22Rv1 (cell line): ENCODE measurements around the gene DOHH.

Experiments
- ZFX ChIP-seq: fragments of 450-650 bp; IDR thresholded peaks from 2 replicates; pipeline ENCODE4 v1.6.1; 2017; ENCODE audit warnings: antibody characterized with exemption, borderline replicate concordance
- TF ChIP-seq, protein P1 (sequence below): fragments of 450-650 bp; IDR thresholded peaks from 2 replicates; pipeline ENCODE4 v1.5.1; 2017; ENCODE audit warnings: mild to moderate bottlenecking

DNA sequence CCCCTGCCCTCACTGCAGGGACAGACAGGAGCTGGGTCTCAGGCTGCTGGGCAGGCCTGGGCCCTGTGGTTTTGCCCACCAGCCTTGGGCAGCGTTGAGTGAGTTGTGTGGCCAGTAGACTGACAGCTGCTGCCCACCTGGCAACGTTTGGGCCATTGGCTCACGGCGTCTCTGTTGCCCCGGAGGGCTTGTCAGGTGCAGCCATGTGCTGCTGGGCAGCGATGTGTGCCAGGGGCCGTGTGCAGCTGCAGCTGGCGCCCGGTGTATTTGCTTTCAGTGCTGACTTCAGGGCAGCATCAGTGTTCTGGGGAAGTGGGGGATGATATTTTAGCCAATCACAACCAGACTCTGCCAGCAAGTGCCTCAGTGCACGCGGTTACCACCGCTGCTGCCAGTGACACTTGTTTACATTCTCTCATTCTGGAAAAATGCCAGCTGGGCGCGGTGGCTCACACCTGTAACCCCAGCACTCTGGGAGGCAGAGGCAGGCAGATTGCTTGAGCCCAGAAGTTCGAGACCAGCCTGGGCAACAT is 16.3 kb upstream of the DOHH start:
- TF ChIP-seq, protein P1, sequence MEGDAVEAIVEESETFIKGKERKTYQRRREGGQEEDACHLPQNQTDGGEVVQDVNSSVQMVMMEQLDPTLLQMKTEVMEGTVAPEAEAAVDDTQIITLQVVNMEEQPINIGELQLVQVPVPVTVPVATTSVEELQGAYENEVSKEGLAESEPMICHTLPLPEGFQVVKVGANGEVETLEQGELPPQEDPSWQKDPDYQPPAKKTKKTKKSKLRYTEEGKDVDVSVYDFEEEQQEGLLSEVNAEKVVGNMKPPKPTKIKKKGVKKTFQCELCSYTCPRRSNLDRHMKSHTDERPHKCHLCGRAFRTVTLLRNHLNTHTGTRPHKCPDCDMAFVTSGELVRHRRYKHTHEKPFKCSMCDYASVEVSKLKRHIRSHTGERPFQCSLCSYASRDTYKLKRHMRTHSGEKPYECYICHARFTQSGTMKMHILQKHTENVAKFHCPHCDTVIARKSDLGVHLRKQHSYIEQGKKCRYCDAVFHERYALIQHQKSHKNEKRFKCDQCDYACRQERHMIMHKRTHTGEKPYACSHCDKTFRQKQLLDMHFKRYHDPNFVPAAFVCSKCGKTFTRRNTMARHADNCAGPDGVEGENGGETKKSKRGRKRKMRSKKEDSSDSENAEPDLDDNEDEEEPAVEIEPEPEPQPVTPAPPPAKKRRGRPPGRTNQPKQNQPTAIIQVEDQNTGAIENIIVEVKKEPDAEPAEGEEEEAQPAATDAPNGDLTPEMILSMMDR, result no peak
- no peak for TF ChIP-seq ZFX
